Upper lobe of left lung (tissue), 6 donors: ENCODE data around the gene IRF6. TPM values are rescaled to one million over a fixed set of nuclear protein-coding genes. Genes with fewer than 3 reads are reported as not detected.

ENCODE experiments used
- ATAC-seq, 2 donors: fragments of 200-7000 bp; cut with Tn5 transposase; one replicate each; pipeline ENCODE4 v1.9.1; 2022; ENCODE audit warnings: mild to moderate bottlenecking in 2 of 2, moderate library complexity in 2 of 2; ENCODE audit not compliant: low FRiP score in 2 of 2
- DNase-seq, 2 donors: peaks; one replicate each; pipeline ENCODE4 v3.0.0-alpha.2; 2019 to 2020
- H3K27ac ChIP-seq, 4 donors: fragments of 200-600 bp; sonication (generic); one replicate each; pipeline ENCODE4 v1.5.1; 2016 to 2019
- H3K27me3 ChIP-seq, 4 donors: fragments of 200-600 bp; sonication (generic); one replicate each; pipeline ENCODE4 v1.5.1; 2017 to 2019
- H3K36me3 ChIP-seq, 4 donors: fragments of 200-600 bp; sonication (generic); one replicate each; pipeline ENCODE4 v1.5.1; 2016 to 2019
- H3K4me1 ChIP-seq, 4 donors: fragments of 200-600 bp; sonication (generic); one replicate each; pipeline ENCODE4 v1.5.1; 2018 to 2019
- H3K4me3 ChIP-seq, 4 donors: fragments of 200-600 bp; sonication (generic); one replicate each; pipeline ENCODE4 v1.5.1; 2017 to 2019; ENCODE audit warnings: mild to moderate bottlenecking in 2 of 4, moderate library complexity in 1 of 4
- H3K9me3 ChIP-seq, 4 donors: fragments of 200-600 bp; sonication (generic); one replicate each; pipeline ENCODE4 v1.5.1; 2018 to 2019
- CTCF ChIP-seq, 6 experiments: fragments of 450-650 bp in 4 of 6; fragments of 200-600 bp in 2 of 6; sonication (generic) in 2 of 6; IDR thresholded peaks; one replicate each; pipeline ENCODE4 v1.5.1; 2016 to 2019; ENCODE audit warnings: antibody characterized with exemption in 6 of 6
- EP300 ChIP-seq, 4 donors: sonication (generic); formaldehyde crosslinking; IDR thresholded peaks; one replicate each; pipeline ENCODE4 v1.5.1; 2017; ENCODE audit warnings: antibody characterized with exemption in 4 of 4, control low read depth in 2 of 4
- POLR2A ChIP-seq, 4 donors: fragments of 450-650 bp; IDR thresholded peaks; one replicate each; pipeline ENCODE4 v1.5.1; 2016 to 2017; ENCODE audit warnings: antibody characterized with exemption in 4 of 4, mild to moderate bottlenecking in 2 of 4
- POLR2AphosphoS5 ChIP-seq, 2 donors: sonication (generic); formaldehyde crosslinking; IDR thresholded peaks; one replicate each; pipeline ENCODE4 v1.5.1; 2017; ENCODE audit warnings: antibody characterized with exemption in 2 of 2
- WGBS, 2 donors: methylation state at CpG; one replicate each; pipeline ENCODE4 v1.1.5; 2017 to 2018; 5-methylcytosine and 5-hydroxymethylcytosine counted together
- total RNA-seq, 6 donors: library from RNA; depleted of rRNA in 4 of 6; stranded (reverse); fragments of >200 nt in 4 of 6; gene quantifications; one replicate each; pipeline versions ENCODE4 v1.1.0 to v1.2.1, GENCODE V29; 2016 to 2021
- donor health status: DM: no; HTN: no; CAD: no; lungs with moderate emphysema.
- donor health status: DM: no; HTN: yes; CAD: no; lungs with severe emphysema.

Gene IRF6
- total RNA-seq, 6 donors from 2014 or later, result 11.5 to 36.3 (median 20.0) TPM

DNA sequence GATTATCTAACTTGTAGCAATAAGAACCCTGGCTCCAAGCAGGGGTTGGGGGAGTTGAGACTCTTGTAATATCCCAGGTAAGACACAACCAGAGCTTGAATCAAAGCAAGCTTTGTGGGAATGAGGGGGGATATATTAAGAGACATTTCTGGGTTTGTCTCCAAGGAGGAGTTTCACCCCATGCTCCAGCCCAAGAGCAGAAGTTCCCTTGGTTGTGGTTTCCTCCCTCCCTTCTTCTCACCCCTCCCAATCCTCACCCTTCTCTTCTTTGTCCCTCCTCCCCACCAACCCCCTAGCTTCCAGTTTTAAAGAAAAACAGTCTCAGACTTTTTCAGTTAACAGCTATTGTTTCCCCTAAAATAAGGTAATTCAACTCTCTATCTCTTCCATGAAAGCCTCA lies 38.2 kb downstream of the IRF6 start:
- Histone ChIP-seq H3K9me3 (no peaks in the 10 kb centered on the region), H3K27ac (peak overlapping the region in 3 of 4 donors; percentile 73 to 81 (median 77)), H3K4me1 (peaks cover 22 to 28% (median 24%) of the 10 kb centered on the region in 4 donors), H3K4me3 (no peak overlapping the region), H3K27me3 (no peaks in the 10 kb centered on the region), H3K36me3 (no peaks in the 10 kb centered on the region)
- peak in 1 of 2 donors; percentile 52 for ATAC-seq
- no peak for DNase-seq
- TF ChIP-seq POLR2A (IDR thresholded peaks at IDR 0.05), result no peak
- no peak for TF ChIP-seq CTCF (IDR thresholded peaks at IDR 0.05)
- TF ChIP-seq POLR2AphosphoS5 (IDR thresholded peaks at IDR 0.05), result no peak
- no peak for TF ChIP-seq EP300 (IDR thresholded peaks at IDR 0.05)

DNA sequence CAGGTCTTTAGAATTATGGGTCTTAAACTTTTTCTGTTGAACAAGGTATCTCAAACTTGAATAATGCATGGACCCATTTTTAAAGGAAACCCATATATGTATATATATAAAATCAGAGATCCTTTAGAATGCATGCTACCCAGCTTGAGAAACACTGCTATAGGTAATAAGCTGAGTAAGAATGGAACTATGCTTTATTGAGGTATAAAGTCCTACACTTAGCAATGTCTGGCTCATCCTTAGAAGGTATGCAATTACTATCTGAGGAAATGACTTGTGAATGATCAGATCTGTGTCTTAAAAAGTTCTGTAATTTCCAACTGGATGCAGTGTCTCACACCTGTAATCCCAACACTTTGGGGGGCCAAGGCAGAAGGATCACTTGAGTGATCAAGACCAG lies 38.8 kb downstream of the IRF6 start:
- no peak for TF ChIP-seq POLR2AphosphoS5 (IDR thresholded peaks at IDR 0.05)
- TF ChIP-seq CTCF (IDR thresholded peaks at IDR 0.05), result no peak
- no peak for TF ChIP-seq EP300 (IDR thresholded peaks at IDR 0.05)
- TF ChIP-seq POLR2A (IDR thresholded peaks at IDR 0.05), result no peak
- H3K4me1 ChIP-seq, result peaks cover 22 to 28% (median 24%) of the 10 kb centered on the region in 4 donors
- ATAC-seq, result no peak

GRCh38 chr1:209766051-209766450 lies 39.9 kb downstream of the IRF6 start:
- H3K27ac ChIP-seq, result peak overlapping the region in 3 of 4 donors; percentile 4 to 75 (median 29)
- TF ChIP-seq POLR2A (IDR thresholded peaks at IDR 0.05) (no peak), POLR2AphosphoS5 (IDR thresholded peaks at IDR 0.05) (peak; percentile 62 to 72), EP300 (IDR thresholded peaks at IDR 0.05) (peak in 1 of 4 donors; percentile 78)
- peak in 1 of 2 donors; percentile 64 for DNase-seq
- no peaks in the 10 kb centered on the region for H3K27me3 ChIP-seq
- H3K36me3 ChIP-seq, result no peaks in the 10 kb centered on the region
- H3K9me3 ChIP-seq, result no peaks in the 10 kb centered on the region
- WGBS, 2 donors, result 49 to 62% methylated on average over 2 of the region's 2 CpGs
- ATAC-seq, result no peak
- H3K4me1 ChIP-seq, result peaks cover 22 to 28% (median 25%) of the 10 kb centered on the region in 4 donors
- H3K4me3 ChIP-seq, result no peak overlapping the region

More for the DNA sequence above, 38.8 kb downstream of the IRF6 start:
- no peaks in the 10 kb centered on the region for H3K36me3 ChIP-seq
- peak overlapping the region in 1 of 4 donors; percentile 81 for H3K27ac ChIP-seq
- no peak for DNase-seq
- no peaks in the 10 kb centered on the region for H3K27me3 ChIP-seq
- H3K4me3 ChIP-seq, result no peak overlapping the region
- H3K9me3 ChIP-seq, result no peaks in the 10 kb centered on the region

GRCh38 chr1:209761011-209761635 lies 44.8 kb downstream of the IRF6 start:
- Histone ChIP-seq H3K4me1 (peaks cover 0 to 3% (median under 1%) of the 10 kb centered on the region in 4 donors), H3K36me3 (no peaks in the 10 kb centered on the region), H3K9me3 (no peaks in the 10 kb centered on the region), H3K4me3 (no peak overlapping the region), H3K27ac (no peak overlapping the region), H3K27me3 (no peaks in the 10 kb centered on the region)
- TF ChIP-seq CTCF (IDR thresholded peaks at IDR 0.05) (no peak), POLR2A (IDR thresholded peaks at IDR 0.05) (no peak), POLR2AphosphoS5 (IDR thresholded peaks at IDR 0.05) (no peak), EP300 (IDR thresholded peaks at IDR 0.05) (no peak)
- ATAC-seq, result peak in 1 of 2 donors; percentile 37
- DNase-seq, result no peak

GRCh38 chr1:209759829-209760359 lies 46.0 kb downstream of the IRF6 start:
- ATAC-seq, result no peak
- 89 to 92% methylated on average over 6 to 12 of the region's 12 CpGs for WGBS, 2 donors
- peaks cover 0 to 4% (median 2%) of the 10 kb centered on the region in 4 donors for H3K4me1 ChIP-seq
- no peaks in the 10 kb centered on the region for H3K27me3 ChIP-seq
- DNase-seq, result peak in 1 of 2 donors; percentile 42
- TF ChIP-seq POLR2AphosphoS5 (IDR thresholded peaks at IDR 0.05) (no peak), POLR2A (IDR thresholded peaks at IDR 0.05) (no peak), CTCF (IDR thresholded peaks at IDR 0.05) (no peak), EP300 (IDR thresholded peaks at IDR 0.05) (no peak)
- H3K9me3 ChIP-seq, result no peaks in the 10 kb centered on the region
- no peak overlapping the region for H3K27ac ChIP-seq
- H3K4me3 ChIP-seq, result no peak overlapping the region
- no peaks in the 10 kb centered on the region for H3K36me3 ChIP-seq
